Measurements from ENCODE around the gene COIL.

DNA sequence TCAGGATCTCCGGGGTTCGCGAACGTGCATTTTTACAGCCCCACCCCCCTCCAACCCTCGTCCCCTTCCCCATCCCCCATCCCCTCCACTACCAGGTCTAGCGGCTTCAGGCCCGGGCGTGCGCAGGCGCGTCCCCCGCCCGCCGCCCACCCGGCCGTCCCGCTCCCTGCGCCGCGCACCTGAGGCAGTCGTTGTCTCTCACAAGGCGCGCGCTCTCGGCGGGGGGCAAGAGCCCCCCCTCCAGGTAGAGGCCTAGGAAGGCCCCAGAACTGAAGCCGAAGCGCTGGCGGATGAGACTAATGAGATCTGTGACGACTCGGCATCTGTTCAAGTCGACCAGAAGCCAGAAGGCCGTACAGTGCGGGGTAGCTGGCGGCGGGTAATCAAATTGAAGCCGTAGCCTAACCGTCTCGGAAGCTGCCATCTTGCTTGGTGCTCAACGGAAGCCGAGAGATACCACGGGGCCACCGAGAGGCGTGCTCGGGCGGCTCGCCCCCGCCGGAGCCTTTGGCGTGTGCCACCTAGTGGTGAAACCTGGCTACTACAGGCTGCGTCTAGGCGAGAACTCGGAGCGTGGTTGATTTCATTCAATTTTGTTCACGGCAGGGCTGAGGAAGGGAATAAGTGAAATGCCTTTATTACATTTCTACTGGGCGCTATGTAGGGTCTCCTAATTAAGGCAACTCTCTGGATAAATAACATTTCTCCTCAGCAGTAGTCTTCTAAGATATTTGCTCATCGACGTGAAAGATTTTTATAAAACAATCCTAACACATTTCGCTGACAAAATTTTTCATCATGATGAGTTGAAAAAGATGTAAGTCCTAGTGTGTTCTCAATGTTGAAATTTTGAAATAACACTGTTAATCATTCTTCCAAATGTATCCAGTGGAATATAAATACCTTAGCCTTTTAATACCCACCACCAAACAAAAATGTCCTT, at the start of gene COIL:
- TF ChIP-seq, protein P1, sequence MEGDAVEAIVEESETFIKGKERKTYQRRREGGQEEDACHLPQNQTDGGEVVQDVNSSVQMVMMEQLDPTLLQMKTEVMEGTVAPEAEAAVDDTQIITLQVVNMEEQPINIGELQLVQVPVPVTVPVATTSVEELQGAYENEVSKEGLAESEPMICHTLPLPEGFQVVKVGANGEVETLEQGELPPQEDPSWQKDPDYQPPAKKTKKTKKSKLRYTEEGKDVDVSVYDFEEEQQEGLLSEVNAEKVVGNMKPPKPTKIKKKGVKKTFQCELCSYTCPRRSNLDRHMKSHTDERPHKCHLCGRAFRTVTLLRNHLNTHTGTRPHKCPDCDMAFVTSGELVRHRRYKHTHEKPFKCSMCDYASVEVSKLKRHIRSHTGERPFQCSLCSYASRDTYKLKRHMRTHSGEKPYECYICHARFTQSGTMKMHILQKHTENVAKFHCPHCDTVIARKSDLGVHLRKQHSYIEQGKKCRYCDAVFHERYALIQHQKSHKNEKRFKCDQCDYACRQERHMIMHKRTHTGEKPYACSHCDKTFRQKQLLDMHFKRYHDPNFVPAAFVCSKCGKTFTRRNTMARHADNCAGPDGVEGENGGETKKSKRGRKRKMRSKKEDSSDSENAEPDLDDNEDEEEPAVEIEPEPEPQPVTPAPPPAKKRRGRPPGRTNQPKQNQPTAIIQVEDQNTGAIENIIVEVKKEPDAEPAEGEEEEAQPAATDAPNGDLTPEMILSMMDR (IDR thresholded peaks at IDR 0.05; ENCODE audit: borderline replicate concordance, extremely low read depth, low read length, poor library complexity, severe bottlenecking) = peak; percentile 99
- no peak for TF ChIP-seq EZH2 (IDR thresholded peaks at IDR 0.05; ENCODE audit: borderline replicate concordance, low read depth, low read length, severe bottlenecking)

All from DND-41 (cell line).